HepG2 (cell line): Measurements from ENCODE around the gene UQCRC2.

ENCODE experiments used
- GABPA ChIP-seq, 2 experiments: IDR thresholded peaks; 2 replicates each; pipeline ENCODE4 v1.6.1; 2011 to 2016; ENCODE audit warnings: low read depth in 2 of 2, low read length in 1 of 2, missing biosample characterization in 1 of 2, missing genetic modification characterization in 1 of 2
- SALL2 ChIP-seq: sonication (generic); formaldehyde crosslinking; IDR thresholded peaks from 2 replicates; pipeline ENCODE4 v1.8.1; 2023; ENCODE audit warnings: mild to moderate bottlenecking, missing genetic modification reagents, inconsistent platforms
- SRF ChIP-seq: IDR thresholded peaks from 2 replicates; pipeline ENCODE4 v1.6.1; 2011; ENCODE audit warnings: mild to moderate bottlenecking, low read depth, low read length, moderate library complexity
- ZFP36 ChIP-seq: fragments of 150-350 bp; IDR thresholded peaks from 2 replicates; pipeline ENCODE4 v1.6.1; 2018; ENCODE audit warnings: borderline replicate concordance, low read length, low read depth; ENCODE audit not compliant: partially characterized antibody
- TF ChIP-seq, protein P1 (sequence below): sonication (generic); formaldehyde crosslinking; IDR thresholded peaks from 2 replicates; pipeline ENCODE4 v1.8.1; 2023; ENCODE audit warnings: mild to moderate bottlenecking, missing genetic modification reagents
- TF ChIP-seq, protein P2 (sequence below), 2 experiments: sonication (generic) in 1 of 2; formaldehyde crosslinking in 1 of 2; IDR thresholded peaks; 2 replicates each; pipeline versions ENCODE4 v1.5.1 to v1.6.1; 2011 to 2020; ENCODE audit warnings: borderline replicate concordance in 1 of 2, low read depth in 1 of 2, low read length in 1 of 2, mild to moderate bottlenecking in 1 of 2, missing genetic modification reagents in 1 of 2, moderate library complexity in 1 of 2
- TF ChIP-seq, protein P3 (sequence below): sonication (generic); formaldehyde crosslinking; IDR thresholded peaks from 2 replicates; pipeline ENCODE4 v1.9.0; 2021; ENCODE audit warnings: missing genetic modification reagents, borderline replicate concordance
- TF ChIP-seq, protein P4 (sequence below): sonication (generic); formaldehyde crosslinking; IDR thresholded peaks from 2 replicates; pipeline ENCODE4 v1.5.0; 2020; ENCODE audit warnings: mild to moderate bottlenecking, missing genetic modification reagents, moderate library complexity

DNA sequence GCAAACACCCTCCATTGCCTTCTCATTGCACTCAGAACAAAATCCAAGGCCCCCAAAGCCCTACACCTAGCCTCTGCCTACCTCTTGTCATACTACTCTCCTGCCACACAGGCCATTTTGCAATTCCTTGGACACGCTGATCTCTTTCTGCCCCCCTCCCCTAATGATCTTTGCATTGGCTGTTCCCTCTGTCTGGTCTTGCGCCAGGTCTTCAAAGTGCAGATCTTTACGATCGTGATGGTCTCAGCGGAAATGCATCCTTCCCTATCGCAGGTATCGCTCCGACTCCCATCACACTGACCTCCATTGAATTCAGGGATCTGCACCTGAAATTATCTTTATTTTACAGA lies 54.0 kb downstream of the UQCRC2 start:
- TF ChIP-seq SRF (no peak), GABPA (IDR thresholded peaks at IDR 0.05; ENCODE audit: low read depth, low read length) (no peak), GABPA (CRISPR knock-in tag; IDR thresholded peaks at IDR 0.05; ENCODE audit: low read depth) (no peak), SALL2 (CRISPR knock-in tag) (no peak), ZFP36 (no peak)
- TF ChIP-seq, protein P1, sequence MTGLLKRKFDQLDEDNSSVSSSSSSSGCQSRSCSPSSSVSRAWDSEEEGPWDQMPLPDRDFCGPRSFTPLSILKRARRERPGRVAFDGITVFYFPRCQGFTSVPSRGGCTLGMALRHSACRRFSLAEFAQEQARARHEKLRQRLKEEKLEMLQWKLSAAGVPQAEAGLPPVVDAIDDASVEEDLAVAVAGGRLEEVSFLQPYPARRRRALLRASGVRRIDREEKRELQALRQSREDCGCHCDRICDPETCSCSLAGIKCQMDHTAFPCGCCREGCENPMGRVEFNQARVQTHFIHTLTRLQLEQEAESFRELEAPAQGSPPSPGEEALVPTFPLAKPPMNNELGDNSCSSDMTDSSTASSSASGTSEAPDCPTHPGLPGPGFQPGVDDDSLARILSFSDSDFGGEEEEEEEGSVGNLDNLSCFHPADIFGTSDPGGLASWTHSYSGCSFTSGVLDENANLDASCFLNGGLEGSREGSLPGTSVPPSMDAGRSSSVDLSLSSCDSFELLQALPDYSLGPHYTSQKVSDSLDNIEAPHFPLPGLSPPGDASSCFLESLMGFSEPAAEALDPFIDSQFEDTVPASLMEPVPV (CRISPR knock-in tag), result no peak
- TF ChIP-seq, protein P2, sequence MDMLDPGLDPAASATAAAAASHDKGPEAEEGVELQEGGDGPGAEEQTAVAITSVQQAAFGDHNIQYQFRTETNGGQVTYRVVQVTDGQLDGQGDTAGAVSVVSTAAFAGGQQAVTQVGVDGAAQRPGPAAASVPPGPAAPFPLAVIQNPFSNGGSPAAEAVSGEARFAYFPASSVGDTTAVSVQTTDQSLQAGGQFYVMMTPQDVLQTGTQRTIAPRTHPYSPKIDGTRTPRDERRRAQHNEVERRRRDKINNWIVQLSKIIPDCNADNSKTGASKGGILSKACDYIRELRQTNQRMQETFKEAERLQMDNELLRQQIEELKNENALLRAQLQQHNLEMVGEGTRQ (IDR thresholded peaks at IDR 0.05; ENCODE audit: low read depth, low read length), result no peak
- TF ChIP-seq, protein P2 (CRISPR knock-in tag; IDR thresholded peaks at IDR 0.05; ENCODE audit: borderline replicate concordance), result no peak
- TF ChIP-seq, protein P3, sequence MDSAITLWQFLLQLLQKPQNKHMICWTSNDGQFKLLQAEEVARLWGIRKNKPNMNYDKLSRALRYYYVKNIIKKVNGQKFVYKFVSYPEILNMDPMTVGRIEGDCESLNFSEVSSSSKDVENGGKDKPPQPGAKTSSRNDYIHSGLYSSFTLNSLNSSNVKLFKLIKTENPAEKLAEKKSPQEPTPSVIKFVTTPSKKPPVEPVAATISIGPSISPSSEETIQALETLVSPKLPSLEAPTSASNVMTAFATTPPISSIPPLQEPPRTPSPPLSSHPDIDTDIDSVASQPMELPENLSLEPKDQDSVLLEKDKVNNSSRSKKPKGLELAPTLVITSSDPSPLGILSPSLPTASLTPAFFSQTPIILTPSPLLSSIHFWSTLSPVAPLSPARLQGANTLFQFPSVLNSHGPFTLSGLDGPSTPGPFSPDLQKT (CRISPR knock-in tag), result no peak
- TF ChIP-seq, protein P4, sequence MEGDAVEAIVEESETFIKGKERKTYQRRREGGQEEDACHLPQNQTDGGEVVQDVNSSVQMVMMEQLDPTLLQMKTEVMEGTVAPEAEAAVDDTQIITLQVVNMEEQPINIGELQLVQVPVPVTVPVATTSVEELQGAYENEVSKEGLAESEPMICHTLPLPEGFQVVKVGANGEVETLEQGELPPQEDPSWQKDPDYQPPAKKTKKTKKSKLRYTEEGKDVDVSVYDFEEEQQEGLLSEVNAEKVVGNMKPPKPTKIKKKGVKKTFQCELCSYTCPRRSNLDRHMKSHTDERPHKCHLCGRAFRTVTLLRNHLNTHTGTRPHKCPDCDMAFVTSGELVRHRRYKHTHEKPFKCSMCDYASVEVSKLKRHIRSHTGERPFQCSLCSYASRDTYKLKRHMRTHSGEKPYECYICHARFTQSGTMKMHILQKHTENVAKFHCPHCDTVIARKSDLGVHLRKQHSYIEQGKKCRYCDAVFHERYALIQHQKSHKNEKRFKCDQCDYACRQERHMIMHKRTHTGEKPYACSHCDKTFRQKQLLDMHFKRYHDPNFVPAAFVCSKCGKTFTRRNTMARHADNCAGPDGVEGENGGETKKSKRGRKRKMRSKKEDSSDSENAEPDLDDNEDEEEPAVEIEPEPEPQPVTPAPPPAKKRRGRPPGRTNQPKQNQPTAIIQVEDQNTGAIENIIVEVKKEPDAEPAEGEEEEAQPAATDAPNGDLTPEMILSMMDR, result no peak
